NCI-H446 treated with DMSO at 0.1 percent for 48 hours (cell line): Measurements from ENCODE around the gene GPRIN3.

ENCODE experiments used
- DNase-seq: peaks from one replicate; lab custom pipeline; 2025; lab: John Stamatoyannopoulos, UW

Gene GPRIN3

GRCh38 chr4:89307446-89308160, at the start of gene GPRIN3:
TSS of gene GPRIN3 (minus strand) at chr4:89307800. CDS start at chr4:89250110, 57,690 bp downstream.
- peak; percentile 23 for DNase-seq

GRCh38 chr4:89357340-89357739, 49.7 kb upstream of the GPRIN3 start:
- DNase-seq = no peak

- no peak for DNase-seq
Measured at GRCh38 chr4:89356086-89356485, 48.5 kb upstream of the GPRIN3 start.

GRCh38 chr4:89353514-89353913, 45.9 kb upstream of the GPRIN3 start:
- DNase-seq = no peak

- DNase-seq = no peak
Measured at GRCh38 chr4:89352541-89352940, 44.9 kb upstream of the GPRIN3 start.

GRCh38 chr4:89351201-89351600, 43.6 kb upstream of the GPRIN3 start:
- no peak for DNase-seq

GRCh38 chr4:89347363-89348025, 39.9 kb upstream of the GPRIN3 start:
- no peak for DNase-seq

GRCh38 chr4:89344571-89344970, 37.0 kb upstream of the GPRIN3 start:
- DNase-seq = no peak

- no peak for DNase-seq
Measured at GRCh38 chr4:89338206-89338605, 30.6 kb upstream of the GPRIN3 start.

- DNase-seq = no peak
Measured at GRCh38 chr4:89337681-89338080, 30.1 kb upstream of the GPRIN3 start.

- no peak for DNase-seq
Measured at GRCh38 chr4:89336818-89337420, 29.3 kb upstream of the GPRIN3 start.

- DNase-seq = no peak
Measured at GRCh38 chr4:89334830-89335229, 27.2 kb upstream of the GPRIN3 start.

GRCh38 chr4:89334311-89334710, 26.7 kb upstream of the GPRIN3 start:
- DNase-seq = no peak

- DNase-seq = no peak
Measured at GRCh38 chr4:89331686-89332544, 24.3 kb upstream of the GPRIN3 start.

- DNase-seq = no peak
Measured at GRCh38 chr4:89331197-89331596, 23.6 kb upstream of the GPRIN3 start.

GRCh38 chr4:89329280-89329679, 21.7 kb upstream of the GPRIN3 start:
- no peak for DNase-seq

- no peak for DNase-seq
Measured at GRCh38 chr4:89324671-89325070, 17.1 kb upstream of the GPRIN3 start.

- no peak for DNase-seq
Measured at GRCh38 chr4:89322671-89323070, 15.1 kb upstream of the GPRIN3 start.

GRCh38 chr4:89319756-89320155, 12.2 kb upstream of the GPRIN3 start:
- DNase-seq = no peak

GRCh38 chr4:89316931-89317366, 9.3 kb upstream of the GPRIN3 start:
- DNase-seq = no peak

- DNase-seq = no peak
Measured at GRCh38 chr4:89316211-89316610, 8.6 kb upstream of the GPRIN3 start.

- no peak for DNase-seq
Measured at GRCh38 chr4:89314291-89314690, 6.7 kb upstream of the GPRIN3 start.
